ENCODE data around the gene C6orf89. TPM values are rescaled to one million over a fixed set of nuclear protein-coding genes. Genes with fewer than 3 reads are reported as not detected.

Gene C6orf89
- total RNA-seq, 2 donors from 2014 or later: 13.9 to 16.8 TPM

DNA sequence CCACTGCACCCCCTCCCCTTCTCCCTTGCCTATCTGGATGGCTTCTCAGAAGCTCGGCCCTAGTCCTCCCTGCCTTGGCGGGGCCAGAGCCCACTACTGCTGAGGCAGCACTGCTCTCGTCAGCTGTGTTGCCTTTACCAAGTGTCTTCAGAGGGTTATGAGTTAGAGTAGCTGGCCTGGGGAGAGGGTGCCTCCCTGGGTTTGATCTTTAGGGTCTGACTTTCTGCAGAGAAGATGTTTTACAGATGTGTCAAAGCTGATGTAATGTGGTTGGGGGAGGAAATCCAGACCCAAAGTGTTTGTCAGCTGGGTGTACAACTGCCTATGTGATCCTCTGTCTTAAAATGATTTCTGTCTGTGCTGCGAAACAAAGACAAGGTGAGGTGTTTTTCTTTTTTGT is 38.4 kb downstream of the C6orf89 start:
- Mint-ChIP-seq H3K27ac (no peak overlapping the region), H3K36me3 (ENCODE audit: low read depth) (peaks cover 3% of the 10 kb centered on the region), H3K4me3 (no peak overlapping the region), H3K27me3 (ENCODE audit: insufficient read depth) (peaks cover 8% of the 10 kb centered on the region), H3K9me3 (no peaks in the 10 kb centered on the region), H3K4me1 (peaks cover 6% of the 10 kb centered on the region)
- no peaks in the 10 kb centered on the region for H3K4me1 ChIP-seq (ENCODE audit: control insufficient read depth, insufficient read depth, low read length)
- H3K9ac ChIP-seq (ENCODE audit: extremely low read depth, low read length, poor library complexity, severe bottlenecking): no peak overlapping the region
- H3K27ac ChIP-seq (ENCODE audit: low read depth, low read length): no peak overlapping the region
- no peaks in the 10 kb centered on the region for H3K27me3 ChIP-seq (ENCODE audit: control insufficient read depth, insufficient read depth, low read length, poor library complexity, severe bottlenecking)
- H3K9me3 ChIP-seq (ENCODE audit: control insufficient read depth, low read length): no peaks in the 10 kb centered on the region
- TF ChIP-seq, protein P1, sequence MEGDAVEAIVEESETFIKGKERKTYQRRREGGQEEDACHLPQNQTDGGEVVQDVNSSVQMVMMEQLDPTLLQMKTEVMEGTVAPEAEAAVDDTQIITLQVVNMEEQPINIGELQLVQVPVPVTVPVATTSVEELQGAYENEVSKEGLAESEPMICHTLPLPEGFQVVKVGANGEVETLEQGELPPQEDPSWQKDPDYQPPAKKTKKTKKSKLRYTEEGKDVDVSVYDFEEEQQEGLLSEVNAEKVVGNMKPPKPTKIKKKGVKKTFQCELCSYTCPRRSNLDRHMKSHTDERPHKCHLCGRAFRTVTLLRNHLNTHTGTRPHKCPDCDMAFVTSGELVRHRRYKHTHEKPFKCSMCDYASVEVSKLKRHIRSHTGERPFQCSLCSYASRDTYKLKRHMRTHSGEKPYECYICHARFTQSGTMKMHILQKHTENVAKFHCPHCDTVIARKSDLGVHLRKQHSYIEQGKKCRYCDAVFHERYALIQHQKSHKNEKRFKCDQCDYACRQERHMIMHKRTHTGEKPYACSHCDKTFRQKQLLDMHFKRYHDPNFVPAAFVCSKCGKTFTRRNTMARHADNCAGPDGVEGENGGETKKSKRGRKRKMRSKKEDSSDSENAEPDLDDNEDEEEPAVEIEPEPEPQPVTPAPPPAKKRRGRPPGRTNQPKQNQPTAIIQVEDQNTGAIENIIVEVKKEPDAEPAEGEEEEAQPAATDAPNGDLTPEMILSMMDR (conservative IDR thresholded peaks at IDR 0.05): no peak
- DNase-seq: no peak
- 96% methylated on average over 4 of the region's 4 CpGs; no CpG with 5 or more reads in 1 of the 2 experiments for WGBS, 2 experiments (ENCODE audit: insufficient coverage in 1 of 2, insufficient read length in 1 of 2)
- no peaks in the 10 kb centered on the region for H3K36me3 ChIP-seq (ENCODE audit: control insufficient read depth, insufficient read depth, low read length)
- no peak overlapping the region for H3K4me3 ChIP-seq (ENCODE audit: low read length)

DNA sequence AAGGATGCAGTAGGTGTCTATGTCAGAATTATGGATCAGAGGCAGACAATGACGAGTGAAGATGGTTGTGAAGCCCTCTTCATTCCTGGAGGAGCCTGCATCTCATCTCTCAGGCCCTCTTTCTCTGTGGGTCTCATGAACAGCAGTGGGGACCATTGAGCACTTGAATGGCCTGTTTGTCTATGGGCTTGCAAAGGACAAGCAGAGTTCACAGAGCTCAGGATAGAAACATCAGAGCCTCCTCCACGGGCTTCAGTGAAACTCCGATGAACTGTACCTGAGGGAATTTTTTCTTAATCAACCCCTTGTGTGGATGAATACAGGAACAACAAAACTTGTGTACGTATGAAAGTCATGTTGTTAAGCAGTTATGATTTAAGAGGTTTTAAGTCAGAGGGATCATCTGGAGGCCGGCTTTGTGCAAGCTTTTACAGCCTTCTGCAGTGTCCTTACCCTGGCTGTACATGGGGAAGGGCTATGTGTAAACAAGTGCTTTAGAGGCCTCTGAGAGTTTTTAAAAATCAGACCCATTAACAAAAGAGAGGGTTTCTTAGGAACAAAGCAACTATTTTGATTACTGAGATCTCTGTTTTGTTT is 39.1 kb downstream of the C6orf89 start:
- peaks cover 8% of the 10 kb centered on the region for H3K27me3 Mint-ChIP-seq (ENCODE audit: insufficient read depth)
- H3K36me3 ChIP-seq (ENCODE audit: control insufficient read depth, insufficient read depth, low read length): no peaks in the 10 kb centered on the region
- TF ChIP-seq, protein P1 (conservative IDR thresholded peaks at IDR 0.05): no peak
- peaks cover 3% of the 10 kb centered on the region for H3K36me3 Mint-ChIP-seq (ENCODE audit: low read depth)
- H3K27me3 ChIP-seq (ENCODE audit: control insufficient read depth, insufficient read depth, low read length, poor library complexity, severe bottlenecking): no peaks in the 10 kb centered on the region
- H3K27ac Mint-ChIP-seq: no peak overlapping the region
- H3K4me1 ChIP-seq (ENCODE audit: control insufficient read depth, insufficient read depth, low read length): no peaks in the 10 kb centered on the region
- H3K4me3 Mint-ChIP-seq: no peak overlapping the region
- H3K9ac ChIP-seq (ENCODE audit: extremely low read depth, low read length, poor library complexity, severe bottlenecking): no peak overlapping the region
- H3K9me3 Mint-ChIP-seq: no peaks in the 10 kb centered on the region
- WGBS, 2 experiments (ENCODE audit: insufficient coverage in 1 of 2, insufficient read length in 1 of 2): 92 to 94% methylated on average over 5 of the region's 5 CpGs
- no peaks in the 10 kb centered on the region for H3K9me3 ChIP-seq (ENCODE audit: control insufficient read depth, low read length)
- H3K4me3 ChIP-seq (ENCODE audit: low read length): no peak overlapping the region
- no peak for DNase-seq
- H3K4me1 Mint-ChIP-seq: peaks cover 6% of the 10 kb centered on the region
- H3K27ac ChIP-seq (ENCODE audit: low read depth, low read length): no peak overlapping the region

DNA sequence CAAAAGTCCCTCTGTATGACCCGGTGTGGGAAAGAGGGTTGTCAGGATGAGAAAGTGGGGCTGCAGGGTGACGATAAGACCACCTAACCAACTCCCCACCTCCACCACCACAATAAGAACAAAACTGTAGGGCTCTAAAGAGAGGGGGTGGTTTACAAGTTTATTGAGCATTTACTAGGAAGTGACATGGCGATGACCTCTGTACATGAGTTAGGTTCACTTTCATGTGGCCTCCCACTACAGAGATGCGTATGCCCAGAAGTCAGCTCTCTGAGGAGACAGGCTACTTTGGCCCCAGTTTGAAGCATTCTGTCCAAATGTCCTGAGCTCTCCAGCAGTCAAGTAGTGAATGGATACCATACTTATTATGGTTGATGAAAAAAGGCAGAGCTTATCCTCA is 40.1 kb downstream of the C6orf89 start:
- Mint-ChIP-seq H3K36me3 (ENCODE audit: low read depth) (peaks cover 3% of the 10 kb centered on the region), H3K9me3 (no peaks in the 10 kb centered on the region), H3K27ac (no peak overlapping the region), H3K4me1 (peaks cover 6% of the 10 kb centered on the region), H3K27me3 (ENCODE audit: insufficient read depth) (peaks cover 12% of the 10 kb centered on the region), H3K4me3 (no peak overlapping the region)
- Histone ChIP-seq H3K27ac (ENCODE audit: low read depth, low read length) (no peak overlapping the region), H3K9ac (ENCODE audit: extremely low read depth, low read length, poor library complexity, severe bottlenecking) (no peak overlapping the region), H3K36me3 (ENCODE audit: control insufficient read depth, insufficient read depth, low read length) (no peaks in the 10 kb centered on the region), H3K4me1 (ENCODE audit: control insufficient read depth, insufficient read depth, low read length) (no peaks in the 10 kb centered on the region), H3K9me3 (ENCODE audit: control insufficient read depth, low read length) (no peaks in the 10 kb centered on the region), H3K4me3 (ENCODE audit: low read length) (no peak overlapping the region), H3K27me3 (ENCODE audit: control insufficient read depth, insufficient read depth, low read length, poor library complexity, severe bottlenecking) (no peaks in the 10 kb centered on the region)
- WGBS, 2 experiments (ENCODE audit: insufficient coverage in 1 of 2, insufficient read length in 1 of 2): 98 to 100% methylated on average over 1 to 2 of the region's 4 CpGs
- DNase-seq: no peak
- TF ChIP-seq, protein P1 (conservative IDR thresholded peaks at IDR 0.05): no peak

Measured in endodermal cell (in vitro differentiated cells).